ENCODE measurements around the gene RPS6KA3.

The RPS6KA3 gene

GRCh38 chrX:20111271-20111670 is 155.4 kb downstream of the RPS6KA3 start:
- Histone ChIP-seq H3K36me3 (no peaks in the 10 kb centered on the region), H3K27ac (no peak overlapping the region), H3K4me1 (ENCODE audit: control insufficient read depth in 1 of 2, insufficient read depth in 1 of 2, low read depth in 1 of 2, low read length in 1 of 2) (peaks cover 22 to 25% of the 10 kb centered on the region in 2 experiments), H3K27me3 (peaks cover 8% of the 10 kb centered on the region), H3K9me3 (no peaks in the 10 kb centered on the region), H3K4me3 (ENCODE audit: low read depth in 1 of 2, low read length in 1 of 2) (no peak overlapping the region)
- TF ChIP-seq, protein P1, sequence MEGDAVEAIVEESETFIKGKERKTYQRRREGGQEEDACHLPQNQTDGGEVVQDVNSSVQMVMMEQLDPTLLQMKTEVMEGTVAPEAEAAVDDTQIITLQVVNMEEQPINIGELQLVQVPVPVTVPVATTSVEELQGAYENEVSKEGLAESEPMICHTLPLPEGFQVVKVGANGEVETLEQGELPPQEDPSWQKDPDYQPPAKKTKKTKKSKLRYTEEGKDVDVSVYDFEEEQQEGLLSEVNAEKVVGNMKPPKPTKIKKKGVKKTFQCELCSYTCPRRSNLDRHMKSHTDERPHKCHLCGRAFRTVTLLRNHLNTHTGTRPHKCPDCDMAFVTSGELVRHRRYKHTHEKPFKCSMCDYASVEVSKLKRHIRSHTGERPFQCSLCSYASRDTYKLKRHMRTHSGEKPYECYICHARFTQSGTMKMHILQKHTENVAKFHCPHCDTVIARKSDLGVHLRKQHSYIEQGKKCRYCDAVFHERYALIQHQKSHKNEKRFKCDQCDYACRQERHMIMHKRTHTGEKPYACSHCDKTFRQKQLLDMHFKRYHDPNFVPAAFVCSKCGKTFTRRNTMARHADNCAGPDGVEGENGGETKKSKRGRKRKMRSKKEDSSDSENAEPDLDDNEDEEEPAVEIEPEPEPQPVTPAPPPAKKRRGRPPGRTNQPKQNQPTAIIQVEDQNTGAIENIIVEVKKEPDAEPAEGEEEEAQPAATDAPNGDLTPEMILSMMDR (IDR thresholded peaks at IDR 0.05) = no peak

- no peaks in the 10 kb centered on the region for H3K4me1 ChIP-seq (ENCODE audit: control insufficient read depth in 1 of 2, insufficient read depth in 1 of 2, low read depth in 1 of 2, low read length in 1 of 2)
- no peaks in the 10 kb centered on the region for H3K36me3 ChIP-seq
- TF ChIP-seq, protein P1 (IDR thresholded peaks at IDR 0.05) = no peak
- H3K27ac ChIP-seq = no peak overlapping the region
- no peak overlapping the region for H3K4me3 ChIP-seq (ENCODE audit: low read depth in 1 of 2, low read length in 1 of 2)
- H3K9me3 ChIP-seq = no peaks in the 10 kb centered on the region
- H3K27me3 ChIP-seq = no peaks in the 10 kb centered on the region
Observed at GRCh38 chrX:20101934-20102581, 164.7 kb downstream of the RPS6KA3 start.

Measured in neutrophil (primary cell).